DOHH2 (cell line): ENCODE results near the gene RPS8.
"Not testable (repeated sequence)": the region's sequence is repeated elsewhere in the genome, so short reads cannot be mapped to it uniquely, and the experiment has no call there.

Source experiments
- H3F3A ChIP-seq: fragments of 200-600 bp; sonication (generic), shearing (Covaris generic); 2 replicates; pipeline ENCODE4 v1.6.0; 2016; ENCODE audit warnings: antibody characterized with exemption, mild to moderate bottlenecking; ENCODE audit not compliant: control insufficient read depth, insufficient read depth
- H3K27ac ChIP-seq: fragments of 200-600 bp; sonication (generic); 2 replicates; pipeline ENCODE4 v1.5.1; 2014; ENCODE audit warnings: low read depth, mild to moderate bottlenecking, low read length, moderate library complexity
- H3K27me3 ChIP-seq: fragments of 200-600 bp; sonication (generic); 2 replicates; pipeline ENCODE4 v1.6.1; 2014; ENCODE audit warnings: mild to moderate bottlenecking, low read length, mixed read lengths; ENCODE audit not compliant: control insufficient read depth
- H3K36me3 ChIP-seq: fragments of 200-600 bp; sonication (generic); 2 replicates; pipeline ENCODE4 v1.6.1; 2014; ENCODE audit warnings: mild to moderate bottlenecking, low read length, moderate library complexity, mixed read lengths; ENCODE audit not compliant: control insufficient read depth
- H3K4me1 ChIP-seq: fragments of 200-600 bp; sonication (generic); 2 replicates; pipeline ENCODE4 v1.6.1; 2014; ENCODE audit warnings: mild to moderate bottlenecking, low read length, mixed read lengths; ENCODE audit not compliant: control insufficient read depth
- H3K4me2 ChIP-seq: fragments of 200-600 bp; sonication (generic); 2 replicates; pipeline ENCODE4 v1.6.0; 2014; ENCODE audit warnings: mild to moderate bottlenecking, low read length, moderate library complexity
- H3K4me3 ChIP-seq: fragments of 200-600 bp; sonication (generic); 2 replicates; pipeline ENCODE4 v1.5.1; 2014; ENCODE audit warnings: mild to moderate bottlenecking, low read length, mixed read lengths
- H3K79me2 ChIP-seq: fragments of 200-600 bp; sonication (generic); 2 replicates; pipeline ENCODE4 v1.6.1; 2014; ENCODE audit warnings: mild to moderate bottlenecking, low read length, mixed read lengths; ENCODE audit not compliant: control insufficient read depth
- H3K9me2 ChIP-seq: fragments of 200-600 bp; sonication (generic); replicated peaks from 2 replicates; pipeline ENCODE4 v1.6.1; 2014; ENCODE audit warnings: mild to moderate bottlenecking, low read length, mixed read lengths; ENCODE audit not compliant: control insufficient read depth
- H3K9me3 ChIP-seq: fragments of 200-600 bp; sonication (generic); 2 replicates; pipeline ENCODE4 v1.6.1; 2014; ENCODE audit warnings: antibody characterized with exemption, low read length, mixed read lengths; ENCODE audit not compliant: control insufficient read depth, insufficient read depth
- H4K20me1 ChIP-seq: fragments of 200-600 bp; sonication (generic); 2 replicates; pipeline ENCODE4 v1.6.0; 2014; ENCODE audit warnings: low read depth, mild to moderate bottlenecking, antibody characterized with exemption, low read length, moderate library complexity; ENCODE audit not compliant: control insufficient read depth, insufficient read depth
- EZH2phosphoT487 ChIP-seq: fragments of 200-600 bp; sonication (generic); IDR thresholded peaks from 2 replicates; pipeline ENCODE4 v1.6.1; 2017; ENCODE audit warnings: borderline replicate concordance, mild to moderate bottlenecking, antibody characterized with exemption, low read length, moderate library complexity, mixed read lengths
- TF ChIP-seq, protein P1 (sequence below): fragments of 200-600 bp; sonication (generic); IDR thresholded peaks from one replicate; pipeline ENCODE4 v1.5.1; 2014; ENCODE audit warnings: antibody characterized with exemption, mild to moderate bottlenecking, low read depth, low read length; ENCODE audit not compliant: poor library complexity, severe bottlenecking

Gene RPS8

DNA sequence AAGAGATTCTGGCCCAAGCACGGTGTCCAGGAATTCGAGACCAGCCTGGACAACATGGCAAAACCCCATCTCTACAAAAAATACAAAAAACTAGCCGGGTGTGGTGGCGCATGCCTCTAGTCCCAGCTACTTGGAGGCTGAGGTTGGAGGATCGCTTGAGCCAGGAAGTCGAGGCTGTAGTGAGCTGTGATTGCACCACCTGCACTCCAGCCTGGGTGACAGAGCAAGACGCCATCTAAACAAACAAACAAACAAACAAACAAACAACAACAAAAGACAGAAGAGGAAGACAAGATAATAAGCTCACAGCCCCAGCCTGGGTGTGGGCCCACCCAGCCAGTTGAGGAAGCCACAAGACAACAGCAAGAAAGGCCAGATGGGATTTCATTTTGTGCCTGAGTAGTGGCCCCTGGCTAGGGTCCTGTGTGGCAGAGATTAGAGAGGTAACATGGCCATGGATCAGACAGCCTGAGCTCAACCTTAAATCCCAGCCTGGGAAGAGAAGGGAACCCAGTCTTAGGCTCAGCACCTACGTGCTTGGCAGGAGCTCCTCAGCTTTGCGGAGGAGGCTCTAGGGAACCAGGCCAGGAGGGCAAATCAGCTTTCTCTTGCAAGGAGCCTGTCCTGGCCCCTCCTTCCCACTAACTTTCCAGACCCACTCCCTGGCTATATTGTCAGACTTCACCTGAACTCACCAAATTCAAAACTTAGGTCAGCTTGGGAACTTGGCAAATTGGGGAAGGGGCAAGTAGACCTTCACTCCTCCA lies 17.6 kb downstream of the RPS8 start:
- no peaks in the 10 kb centered on the region for H3K36me3 ChIP-seq
- no peaks in the 10 kb centered on the region for H3K9me2 ChIP-seq
- no peaks in the 10 kb centered on the region for H4K20me1 ChIP-seq
- H3K4me1 ChIP-seq = no peaks in the 10 kb centered on the region
- H3K4me3 ChIP-seq = no peak overlapping the region
- TF ChIP-seq, protein P1, sequence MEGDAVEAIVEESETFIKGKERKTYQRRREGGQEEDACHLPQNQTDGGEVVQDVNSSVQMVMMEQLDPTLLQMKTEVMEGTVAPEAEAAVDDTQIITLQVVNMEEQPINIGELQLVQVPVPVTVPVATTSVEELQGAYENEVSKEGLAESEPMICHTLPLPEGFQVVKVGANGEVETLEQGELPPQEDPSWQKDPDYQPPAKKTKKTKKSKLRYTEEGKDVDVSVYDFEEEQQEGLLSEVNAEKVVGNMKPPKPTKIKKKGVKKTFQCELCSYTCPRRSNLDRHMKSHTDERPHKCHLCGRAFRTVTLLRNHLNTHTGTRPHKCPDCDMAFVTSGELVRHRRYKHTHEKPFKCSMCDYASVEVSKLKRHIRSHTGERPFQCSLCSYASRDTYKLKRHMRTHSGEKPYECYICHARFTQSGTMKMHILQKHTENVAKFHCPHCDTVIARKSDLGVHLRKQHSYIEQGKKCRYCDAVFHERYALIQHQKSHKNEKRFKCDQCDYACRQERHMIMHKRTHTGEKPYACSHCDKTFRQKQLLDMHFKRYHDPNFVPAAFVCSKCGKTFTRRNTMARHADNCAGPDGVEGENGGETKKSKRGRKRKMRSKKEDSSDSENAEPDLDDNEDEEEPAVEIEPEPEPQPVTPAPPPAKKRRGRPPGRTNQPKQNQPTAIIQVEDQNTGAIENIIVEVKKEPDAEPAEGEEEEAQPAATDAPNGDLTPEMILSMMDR = no peak
- no peak overlapping the region for H3K27ac ChIP-seq
- no peak overlapping the region for H3K4me2 ChIP-seq
- peaks cover 4% of the 10 kb centered on the region; the same call in 1 of the 2 replicates for H3F3A ChIP-seq
- H3K79me2 ChIP-seq = no peaks in the 10 kb centered on the region
- H3K9me3 ChIP-seq = no peaks in the 10 kb centered on the region
- H3K27me3 ChIP-seq = no peaks in the 10 kb centered on the region

DNA sequence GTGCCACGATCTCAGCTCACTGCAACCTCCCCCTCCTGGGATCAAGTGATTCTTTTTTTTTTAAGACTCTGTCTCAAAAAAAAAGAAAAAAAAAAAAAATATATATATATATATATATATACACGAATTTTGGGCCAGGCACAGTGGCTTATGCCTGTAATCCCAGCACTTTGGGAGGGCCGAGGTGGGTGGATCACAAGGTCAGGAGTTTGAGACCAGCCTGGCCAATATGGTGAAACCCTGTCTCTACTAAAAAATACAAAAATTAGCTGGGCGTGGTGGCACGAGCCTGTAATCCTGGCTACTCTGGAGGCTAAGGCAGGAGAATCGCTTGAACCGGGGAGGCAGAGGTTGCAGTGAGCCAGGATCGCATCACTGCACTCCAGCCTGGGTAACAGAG lies 22.5 kb downstream of the RPS8 start:
- H4K20me1 ChIP-seq, H3K9me3 ChIP-seq, H3K27ac ChIP-seq, H3K27me3 ChIP-seq, H3K9me2 ChIP-seq, H3K4me2 ChIP-seq, H3K4me3 ChIP-seq, H3F3A ChIP-seq: not testable (repeated sequence)
- Histone ChIP-seq H3K36me3 (peaks cover 13% of the 10 kb centered on the region), H3K4me1 (peaks cover 30% of the 10 kb centered on the region), H3K79me2 (peaks cover 19% of the 10 kb centered on the region)

DNA sequence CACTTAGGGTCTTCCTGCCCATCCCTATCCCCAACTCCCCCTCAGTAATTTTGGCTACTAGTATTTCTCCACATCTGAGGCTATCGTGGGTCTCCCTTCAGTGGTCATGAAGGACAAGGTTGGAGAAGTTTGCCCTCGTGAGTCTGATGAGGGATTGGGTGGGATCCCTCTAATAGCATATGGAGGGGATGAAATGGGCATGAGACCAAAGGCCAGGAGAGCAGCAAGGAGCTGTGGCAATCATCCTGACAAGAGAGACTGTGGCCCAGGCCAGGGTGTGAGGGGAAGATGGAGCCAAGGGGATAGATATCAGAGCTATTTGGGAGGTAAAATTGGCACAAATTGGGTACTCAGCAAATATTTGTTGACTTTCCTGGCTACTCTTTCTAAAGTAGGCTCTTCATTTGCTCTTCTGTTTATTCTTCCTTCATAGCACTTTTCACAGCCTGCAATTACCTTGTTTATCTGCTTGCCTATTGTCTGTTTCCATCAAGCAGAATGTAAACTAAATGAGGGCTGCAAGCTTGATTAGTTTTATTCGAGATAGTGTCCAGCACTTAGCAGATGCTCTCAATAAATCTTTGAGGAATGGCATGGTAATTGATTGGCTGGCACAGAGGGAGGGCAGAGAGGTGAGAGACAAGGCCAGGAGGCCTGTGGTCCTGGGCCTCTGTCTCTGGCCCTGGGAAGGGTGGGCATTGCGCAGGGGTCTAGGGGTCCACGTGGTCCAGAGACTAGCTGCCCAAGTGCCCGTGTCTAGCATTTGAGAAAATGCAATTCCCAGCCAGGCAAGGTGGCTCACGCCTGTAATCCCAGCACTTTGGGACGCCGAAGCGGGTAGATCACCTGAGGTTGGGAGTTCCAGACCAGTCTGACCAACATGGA lies 23.4 kb downstream of the RPS8 start:
- H3K4me3 ChIP-seq = no peak overlapping the region
- H3K4me1 ChIP-seq = peaks cover 30% of the 10 kb centered on the region
- peaks cover 19% of the 10 kb centered on the region for H3K79me2 ChIP-seq
- TF ChIP-seq EZH2phosphoT487 = no peak
- TF ChIP-seq, protein P1 = no peak
- H3K4me2 ChIP-seq = no peak overlapping the region
- H3K27ac ChIP-seq = no peak overlapping the region
- no peaks in the 10 kb centered on the region for H3K27me3 ChIP-seq
- no peaks in the 10 kb centered on the region for H3K9me3 ChIP-seq
- H3K9me2 ChIP-seq = no peaks in the 10 kb centered on the region
- H3F3A ChIP-seq = no peaks in the 10 kb centered on the region
- peaks cover 21% of the 10 kb centered on the region for H3K36me3 ChIP-seq
- H4K20me1 ChIP-seq = no peaks in the 10 kb centered on the region
